ENCODE data around the gene FOLR1. TPM values are rescaled to one million over a fixed set of nuclear protein-coding genes. Genes with fewer than 3 reads are reported as not detected.
"Not testable (repeated sequence)": the region's sequence is repeated elsewhere in the genome, so short reads cannot be mapped to it uniquely, and the experiment has no call there.

Gene FOLR1
- total RNA-seq, 1 donor from 2014 or later: not detected

GRCh38 chr11:72173291-72173690, 18.6 kb upstream of the FOLR1 start:
- Histone ChIP-seq H3K27me3 (no peaks in the 10 kb centered on the region), H3K36me3 (no peaks in the 10 kb centered on the region), H3K4me1 (no peaks in the 10 kb centered on the region), H3K27ac (no peak overlapping the region), H3K9me3 (no peaks in the 10 kb centered on the region), H3K4me3 (no peak overlapping the region)
- no peak for TF ChIP-seq CTCF (IDR thresholded peaks at IDR 0.05)
- DNase-seq (ENCODE audit: low spot score in 2 of 2): no peak
- intact Hi-C loops (cut with DNase I): no loop called here

GRCh38 chr11:72174302-72175070, 17.5 kb upstream of the FOLR1 start:
- no peak for DNase-seq (ENCODE audit: low spot score in 2 of 2)
- H3K27ac ChIP-seq: no peak overlapping the region
- no peaks in the 10 kb centered on the region for H3K4me1 ChIP-seq
- intact Hi-C loops (cut with DNase I): no loop called here
- TF ChIP-seq CTCF (IDR thresholded peaks at IDR 0.05): no peak
- H3K36me3 ChIP-seq: no peaks in the 10 kb centered on the region
- no peaks in the 10 kb centered on the region for H3K27me3 ChIP-seq
- H3K9me3 ChIP-seq: no peaks in the 10 kb centered on the region
- no peak overlapping the region for H3K4me3 ChIP-seq

GRCh38 chr11:72177656-72178055, 14.3 kb upstream of the FOLR1 start:
- no peak for DNase-seq (ENCODE audit: low spot score in 2 of 2)
- TF ChIP-seq CTCF (IDR thresholded peaks at IDR 0.05): no peak
- no peaks in the 10 kb centered on the region for H3K9me3 ChIP-seq
- no peaks in the 10 kb centered on the region for H3K4me1 ChIP-seq
- no peak overlapping the region for H3K4me3 ChIP-seq
- no peak overlapping the region for H3K27ac ChIP-seq
- intact Hi-C loops (cut with DNase I): no loop called here
- H3K36me3 ChIP-seq: no peaks in the 10 kb centered on the region
- no peaks in the 10 kb centered on the region for H3K27me3 ChIP-seq

- H3K27me3 ChIP-seq: no peaks in the 10 kb centered on the region
- H3K36me3 ChIP-seq: no peaks in the 10 kb centered on the region
- H3K27ac ChIP-seq: no peak overlapping the region
- TF ChIP-seq CTCF (IDR thresholded peaks at IDR 0.05): no peak
- H3K4me3 ChIP-seq: no peak overlapping the region
- no peaks in the 10 kb centered on the region for H3K4me1 ChIP-seq
- DNase-seq (ENCODE audit: low spot score in 2 of 2): no peak
- intact Hi-C loops (cut with DNase I): no loop called here
- H3K9me3 ChIP-seq: no peaks in the 10 kb centered on the region
These were observed 12.7 kb upstream of the FOLR1 start for GRCh38 chr11:72179049-72179803.

- DNase-seq (ENCODE audit: low spot score in 2 of 2): no peak
- no peaks in the 10 kb centered on the region for H3K36me3 ChIP-seq
- intact Hi-C loops (cut with DNase I): no loop called here
- no peak overlapping the region for H3K27ac ChIP-seq
- TF ChIP-seq CTCF (IDR thresholded peaks at IDR 0.05): no peak
- H3K4me3 ChIP-seq: no peak overlapping the region
- H3K9me3 ChIP-seq: no peaks in the 10 kb centered on the region
- no peaks in the 10 kb centered on the region for H3K4me1 ChIP-seq
- H3K27me3 ChIP-seq: no peaks in the 10 kb centered on the region
These were observed 12.0 kb upstream of the FOLR1 start for GRCh38 chr11:72179804-72180396.

GRCh38 chr11:72180892-72181552, 10.9 kb upstream of the FOLR1 start:
- H3K27me3 ChIP-seq; intact Hi-C loops (cut with DNase I); DNase-seq (ENCODE audit: low spot score in 2 of 2); H3K4me3 ChIP-seq; H3K9me3 ChIP-seq; H3K36me3 ChIP-seq; H3K27ac ChIP-seq; H3K4me1 ChIP-seq: not testable (repeated sequence)

- H3K27me3 ChIP-seq; DNase-seq (ENCODE audit: low spot score in 2 of 2); H3K4me1 ChIP-seq; H3K4me3 ChIP-seq; H3K36me3 ChIP-seq; H3K27ac ChIP-seq; intact Hi-C loops (cut with DNase I); H3K9me3 ChIP-seq: not testable (repeated sequence)
These were observed 10.4 kb upstream of the FOLR1 start for GRCh38 chr11:72181553-72181958.

All from ascending aorta (tissue), 2 donors.